HepG2 (cell line): ENCODE measurements around the gene CD8A. TPM values are rescaled to one million over a fixed set of nuclear protein-coding genes. Genes with fewer than 3 reads are reported as not detected.

ENCODE experiments used
- AHR ChIP-seq: IDR thresholded peaks from 2 replicates; pipeline ENCODE4 v1.6.1; 2018; ENCODE audit warnings: missing genetic modification reagents, missing compliant biosample characterization
- ATF1 ChIP-seq: IDR thresholded peaks from 2 replicates; pipeline ENCODE4 v1.6.1; 2016; ENCODE audit warnings: mild to moderate bottlenecking, control low read depth
- CBFB ChIP-seq: sonication (generic); formaldehyde crosslinking; IDR thresholded peaks from 2 replicates; pipeline ENCODE4 v1.4.0; 2020; ENCODE audit warnings: missing genetic modification reagents
- CCAR2 ChIP-seq: fragments of 200-400 bp; formaldehyde crosslinking; optimal IDR thresholded peaks from 2 replicates; pipeline ENCODE3; 2018; ENCODE audit warnings: low read depth, mild to moderate bottlenecking, low read length, moderate library complexity
- EHMT2 ChIP-seq: fragments of 200-600 bp; sonication (generic); IDR thresholded peaks from 2 replicates; pipeline ENCODE4 v1.7.0; 2017; ENCODE audit warnings: antibody characterized with exemption, low read depth, low read length, borderline replicate concordance
- FOXK2 ChIP-seq: fragments of 450-650 bp; IDR thresholded peaks from 2 replicates; pipeline ENCODE4 v1.6.1; 2016
- IKZF1 ChIP-seq: fragments of 450-650 bp; IDR thresholded peaks from 2 replicates; pipeline ENCODE4 v1.7.1; 2016
- MEF2D ChIP-seq: sonication (generic); formaldehyde crosslinking; IDR thresholded peaks from 2 replicates; pipeline ENCODE4 v1.5.1; 2020; ENCODE audit warnings: mild to moderate bottlenecking, missing genetic modification reagents
- MXD4 ChIP-seq: IDR thresholded peaks from 2 replicates; pipeline ENCODE4 v1.6.1; 2016; ENCODE audit warnings: mild to moderate bottlenecking, missing biosample characterization, missing genetic modification reagents
- SCMH1 ChIP-seq: sonication (generic); formaldehyde crosslinking; IDR thresholded peaks from 2 replicates; pipeline ENCODE4 v1.9.0; 2021; ENCODE audit warnings: missing genetic modification reagents, mild to moderate bottlenecking, borderline replicate concordance
- SIN3B ChIP-seq: fragments of 150-350 bp; IDR thresholded peaks from 2 replicates; pipeline ENCODE4 v1.6.1; 2014; ENCODE audit warnings: low read length
- SNAI1 ChIP-seq: sonication (generic); formaldehyde crosslinking; IDR thresholded peaks from 2 replicates; pipeline ENCODE4 v1.5.0; 2020; ENCODE audit warnings: mild to moderate bottlenecking, missing genetic modification reagents, borderline replicate concordance
- SP5 ChIP-seq: IDR thresholded peaks from 2 replicates; pipeline ENCODE4 v1.6.1; 2016; ENCODE audit warnings: low read depth, borderline replicate concordance
- SRSF4 ChIP-seq: fragments of 200-400 bp; formaldehyde crosslinking; IDR thresholded peaks from one replicate; pipeline ENCODE4 v1.6.1; 2018; ENCODE audit warnings: mild to moderate bottlenecking, low read depth, low read length, moderate library complexity; ENCODE audit not compliant: poor library complexity, severe bottlenecking
- ZMYM4 ChIP-seq: sonication (generic); formaldehyde crosslinking; IDR thresholded peaks from 2 replicates; pipeline ENCODE4 v1.8.1; 2023; ENCODE audit warnings: mild to moderate bottlenecking, missing genetic modification reagents
- ZNF256 ChIP-seq: sonication (generic); formaldehyde crosslinking; conservative IDR thresholded peaks from 2 replicates; pipeline ENCODE4 v1.4.0; 2020; ENCODE audit warnings: missing genetic modification reagents
- ZNF430 ChIP-seq: sonication (generic); formaldehyde crosslinking; IDR thresholded peaks from 2 replicates; pipeline ENCODE4 v1.9.0; 2021; ENCODE audit warnings: mild to moderate bottlenecking, missing genetic modification reagents
- ZNF605 ChIP-seq: sonication (generic); formaldehyde crosslinking; IDR thresholded peaks from 2 replicates; pipeline ENCODE4 v1.8.0; 2022; ENCODE audit warnings: mild to moderate bottlenecking, missing genetic modification reagents
- ZNF615 ChIP-seq: sonication (generic); formaldehyde crosslinking; IDR thresholded peaks from 2 replicates; pipeline ENCODE4 v1.5.0; 2020; ENCODE audit warnings: mild to moderate bottlenecking, missing genetic modification reagents, borderline replicate concordance
- ZNF616 ChIP-seq: sonication (generic); formaldehyde crosslinking; IDR thresholded peaks from 2 replicates; pipeline ENCODE4 v1.5.0; 2020; ENCODE audit warnings: low read depth, mild to moderate bottlenecking, missing genetic modification reagents
- ZNF720 ChIP-seq: sonication (generic); formaldehyde crosslinking; IDR thresholded peaks from 2 replicates; pipeline ENCODE4 v1.4.0; 2020; ENCODE audit warnings: missing genetic modification reagents
- ZNF782 ChIP-seq: sonication (generic); formaldehyde crosslinking; IDR thresholded peaks from 2 replicates; pipeline ENCODE4 v1.4.0; 2020; ENCODE audit warnings: missing genetic modification reagents, mild to moderate bottlenecking, borderline replicate concordance
- polyA plus RNA-seq, 8 experiments: library from polyadenylated mRNA; depleted of rRNA in 3 of 8; stranded (reverse) in 7 of 8; unstranded in 1 of 8; fragments of >200 nt; fragmentation: Illumina TruSeq in 4 of 8; extraction: Trizol in 4 of 8; gene quantifications; 2 replicates each; pipeline versions ENCODE4 v1.2.1 to v1.2.3, GENCODE V29; 2011 to 2016; ENCODE audit warnings: low read depth in 4 of 8, missing spikeins in 1 of 8, mixed read lengths in 1 of 8; ENCODE audit not compliant: insufficient read depth in 1 of 8
- total RNA-seq, 5 experiments: library from RNA; depleted of rRNA; stranded (reverse); fragments of >200 nt; fragmentation: Illumina TruSeq; extraction: Trizol; gene quantifications; 2 replicates each; pipeline ENCODE4 v1.2.3, GENCODE V29; 2016; ENCODE audit warnings: low read depth in 1 of 5
- TF ChIP-seq, protein P1 (sequence below): sonication (generic); formaldehyde crosslinking; IDR thresholded peaks from 2 replicates; pipeline ENCODE4 v1.5.0; 2020; ENCODE audit warnings: mild to moderate bottlenecking, missing genetic modification reagents
- TF ChIP-seq, protein P2 (sequence below): IDR thresholded peaks from 2 replicates; pipeline ENCODE4 v1.6.1; 2012; ENCODE audit warnings: inconsistent platforms
- TF ChIP-seq, protein P3 (sequence below): sonication (generic); formaldehyde crosslinking; IDR thresholded peaks from 2 replicates; pipeline ENCODE4 v1.8.1; 2023; ENCODE audit warnings: missing genetic modification reagents, inconsistent platforms, borderline replicate concordance
- TF ChIP-seq, protein P4 (sequence below): IDR thresholded peaks from 2 replicates; pipeline ENCODE4 v1.6.1; 2012; ENCODE audit warnings: low read depth, low read length, improper control_type of control experiment

CD8A gene
- total and polyA plus RNA-seq, 2 of the 13 experiments (the other 11 are each of a cell fraction or from before 2014, with no cell fraction given), result 0.09 TPM; not detected in 1

DNA sequence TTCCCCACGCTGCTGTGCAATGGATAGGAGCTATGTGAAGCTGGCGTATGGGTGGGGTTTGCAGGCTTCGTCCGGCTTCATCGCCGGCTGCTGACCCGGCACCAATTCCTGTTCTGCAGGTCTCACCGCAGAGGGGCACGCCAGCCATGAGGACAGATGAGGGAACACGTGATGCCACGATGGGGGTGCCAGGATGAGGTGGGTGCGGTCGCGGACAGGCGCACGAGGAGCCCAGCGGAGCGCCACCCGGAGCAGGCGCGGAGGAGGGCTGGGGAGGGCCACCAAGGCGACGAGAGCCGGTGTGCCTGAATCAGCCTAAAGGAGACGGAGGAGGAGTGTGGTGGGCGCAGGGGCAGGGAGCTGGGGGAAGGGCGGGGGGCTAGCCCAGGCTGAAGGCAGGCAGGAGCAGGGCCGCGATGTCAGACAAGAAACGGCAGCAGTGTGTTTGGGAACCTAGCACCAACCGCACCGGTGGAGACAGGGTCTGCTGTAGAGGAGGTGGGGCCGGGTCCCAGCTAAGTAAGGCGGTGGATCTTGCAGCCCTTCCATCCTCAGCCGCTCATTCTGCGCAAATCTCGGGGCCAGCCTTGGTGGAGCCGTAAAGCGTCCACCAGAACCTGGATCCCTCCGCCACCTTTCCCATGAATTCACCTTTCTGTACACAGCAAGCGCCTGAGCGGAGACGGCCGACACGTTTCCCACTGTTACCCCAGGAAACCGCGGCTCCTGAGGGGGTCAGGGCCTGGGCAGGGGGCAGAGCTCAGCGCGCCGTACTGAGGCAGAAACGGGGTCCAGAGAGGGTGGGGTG is 17.0 kb upstream of the CD8A start (continued):
- TF ChIP-seq ZNF615 (no peak), ZNF782 (CRISPR knock-in tag) (peak; percentile 54; the same call in 1 of the 2 replicates), MEF2D (no peak), SCMH1 (no peak), ZNF720 (CRISPR knock-in tag) (no peak), IKZF1 (no peak), CCAR2 (no peak), AHR (no peak), SP5 (no peak), ZNF256 (CRISPR knock-in tag) (no peak), ATF1 (CRISPR knock-in tag) (no peak), FOXK2 (no peak), ZNF616 (CRISPR knock-in tag) (no peak), ZNF430 (CRISPR knock-in tag) (no peak), MXD4 (CRISPR knock-in tag) (peak; percentile 56), ZNF605 (no peak; the same call in 1 of the 2 replicates), SRSF4 (no peak), ZMYM4 (no peak), SNAI1 (no peak), CBFB (CRISPR knock-in tag) (0 out of 2 replicates have a peak, but pooled peaks have one; percentile 51), EHMT2 (no peak), SIN3B (no peak)
- TF ChIP-seq, protein P1, sequence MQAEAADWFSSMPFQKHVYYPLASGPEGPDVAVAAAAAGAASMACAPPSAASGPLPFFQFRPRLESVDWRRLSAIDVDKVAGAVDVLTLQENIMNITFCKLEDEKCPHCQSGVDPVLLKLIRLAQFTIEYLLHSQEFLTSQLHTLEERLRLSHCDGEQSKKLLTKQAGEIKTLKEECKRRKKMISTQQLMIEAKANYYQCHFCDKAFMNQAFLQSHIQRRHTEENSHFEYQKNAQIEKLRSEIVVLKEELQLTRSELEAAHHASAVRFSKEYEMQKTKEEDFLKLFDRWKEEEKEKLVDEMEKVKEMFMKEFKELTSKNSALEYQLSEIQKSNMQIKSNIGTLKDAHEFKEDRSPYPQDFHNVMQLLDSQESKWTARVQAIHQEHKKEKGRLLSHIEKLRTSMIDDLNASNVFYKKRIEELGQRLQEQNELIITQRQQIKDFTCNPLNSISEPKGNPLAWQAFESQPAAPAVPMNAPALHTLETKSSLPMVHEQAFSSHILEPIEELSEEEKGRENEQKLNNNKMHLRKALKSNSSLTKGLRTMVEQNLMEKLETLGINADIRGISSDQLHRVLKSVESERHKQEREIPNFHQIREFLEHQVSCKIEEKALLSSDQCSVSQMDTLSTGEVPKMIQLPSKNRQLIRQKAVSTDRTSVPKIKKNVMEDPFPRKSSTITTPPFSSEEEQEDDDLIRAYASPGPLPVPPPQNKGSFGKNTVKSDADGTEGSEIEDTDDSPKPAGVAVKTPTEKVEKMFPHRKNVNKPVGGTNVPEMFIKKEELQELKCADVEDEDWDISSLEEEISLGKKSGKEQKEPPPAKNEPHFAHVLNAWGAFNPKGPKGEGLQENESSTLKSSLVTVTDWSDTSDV (CRISPR knock-in tag), result 0 out of 2 replicates have a peak, but pooled peaks have one; percentile 29
- TF ChIP-seq, protein P2, sequence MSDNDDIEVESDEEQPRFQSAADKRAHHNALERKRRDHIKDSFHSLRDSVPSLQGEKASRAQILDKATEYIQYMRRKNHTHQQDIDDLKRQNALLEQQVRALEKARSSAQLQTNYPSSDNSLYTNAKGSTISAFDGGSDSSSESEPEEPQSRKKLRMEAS, result peak; percentile 95
- TF ChIP-seq, protein P3, sequence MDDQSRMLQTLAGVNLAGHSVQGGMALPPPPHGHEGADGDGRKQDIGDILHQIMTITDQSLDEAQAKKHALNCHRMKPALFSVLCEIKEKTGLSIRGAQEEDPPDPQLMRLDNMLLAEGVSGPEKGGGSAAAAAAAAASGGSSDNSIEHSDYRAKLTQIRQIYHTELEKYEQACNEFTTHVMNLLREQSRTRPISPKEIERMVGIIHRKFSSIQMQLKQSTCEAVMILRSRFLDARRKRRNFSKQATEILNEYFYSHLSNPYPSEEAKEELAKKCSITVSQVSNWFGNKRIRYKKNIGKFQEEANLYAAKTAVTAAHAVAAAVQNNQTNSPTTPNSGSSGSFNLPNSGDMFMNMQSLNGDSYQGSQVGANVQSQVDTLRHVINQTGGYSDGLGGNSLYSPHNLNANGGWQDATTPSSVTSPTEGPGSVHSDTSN (CRISPR knock-in tag), result no peak
- TF ChIP-seq, protein P4, sequence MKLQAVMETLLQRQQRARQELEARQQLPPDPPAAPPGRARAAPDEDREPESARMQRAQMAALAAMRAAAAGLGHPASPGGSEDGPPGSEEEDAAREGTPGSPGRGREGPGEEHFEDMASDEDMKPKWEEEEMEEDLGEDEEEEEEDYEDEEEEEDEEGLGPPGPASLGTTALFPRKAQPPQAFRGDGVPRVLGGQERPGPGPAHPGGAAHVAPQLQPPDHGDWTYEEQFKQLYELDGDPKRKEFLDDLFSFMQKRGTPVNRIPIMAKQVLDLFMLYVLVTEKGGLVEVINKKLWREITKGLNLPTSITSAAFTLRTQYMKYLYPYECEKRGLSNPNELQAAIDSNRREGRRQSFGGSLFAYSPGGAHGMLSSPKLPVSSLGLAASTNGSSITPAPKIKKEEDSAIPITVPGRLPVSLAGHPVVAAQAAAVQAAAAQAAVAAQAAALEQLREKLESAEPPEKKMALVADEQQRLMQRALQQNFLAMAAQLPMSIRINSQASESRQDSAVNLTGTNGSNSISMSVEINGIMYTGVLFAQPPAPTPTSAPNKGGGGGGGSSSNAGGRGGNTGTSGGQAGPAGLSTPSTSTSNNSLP, result no peak
